ENCODE results near the gene STK38L. TPM values are rescaled to one million over a fixed set of nuclear protein-coding genes. Genes with fewer than 3 reads are reported as not detected.
A peak's percentile ranks its signal among the peaks of the same experiment; 100 is the strongest.
"Not testable (repeated sequence)": the region's sequence is repeated elsewhere in the genome, so short reads cannot be mapped to it uniquely, and the experiment has no call there.

STK38L gene
- total RNA-seq, 3 donors from 2014 or later, result 20.0 to 22.4 (median 22.3) TPM

- Mint-ChIP-seq H3K36me3 (ENCODE audit: insufficient read depth) (no peaks in the 10 kb centered on the region), H3K27me3 (ENCODE audit: low read depth) (no peaks in the 10 kb centered on the region), H3K4me1 (ENCODE audit: low read depth) (peaks cover 2% of the 10 kb centered on the region), H3K4me3 (no peak overlapping the region), H3K9me3 (no peaks in the 10 kb centered on the region)
- no peak for DNase-seq
- no peak for ATAC-seq
Observed at GRCh38 chr12:27217590-27217989, 26.5 kb upstream of the STK38L start.

GRCh38 chr12:27219693-27220054, 24.4 kb upstream of the STK38L start:
- no peak for ATAC-seq
- Mint-ChIP-seq H3K4me3 (no peak overlapping the region), H3K4me1 (ENCODE audit: low read depth) (peaks cover 2% of the 10 kb centered on the region), H3K27me3 (ENCODE audit: low read depth) (no peaks in the 10 kb centered on the region), H3K36me3 (ENCODE audit: insufficient read depth) (no peaks in the 10 kb centered on the region), H3K9me3 (no peaks in the 10 kb centered on the region)
- DNase-seq, result no peak

GRCh38 chr12:27220055-27220987, 23.8 kb upstream of the STK38L start:
- H3K27me3 Mint-ChIP-seq (ENCODE audit: low read depth), result no peaks in the 10 kb centered on the region
- peaks cover 2% of the 10 kb centered on the region for H3K4me1 Mint-ChIP-seq (ENCODE audit: low read depth)
- no peaks in the 10 kb centered on the region for H3K9me3 Mint-ChIP-seq
- DNase-seq, result no peak
- peak; percentile 84 to 86 for ATAC-seq
- H3K36me3 Mint-ChIP-seq (ENCODE audit: insufficient read depth), result no peaks in the 10 kb centered on the region
- H3K4me3 Mint-ChIP-seq, result no peak overlapping the region

GRCh38 chr12:27220988-27221345, 23.1 kb upstream of the STK38L start:
- no peaks in the 10 kb centered on the region for H3K27me3 Mint-ChIP-seq (ENCODE audit: low read depth)
- ATAC-seq (no peak), DNase-seq (no peak)
- H3K4me1 Mint-ChIP-seq (ENCODE audit: low read depth), result peaks cover 2% of the 10 kb centered on the region
- H3K9me3 Mint-ChIP-seq, result no peaks in the 10 kb centered on the region
- H3K36me3 Mint-ChIP-seq (ENCODE audit: insufficient read depth), result no peaks in the 10 kb centered on the region
- no peak overlapping the region for H3K4me3 Mint-ChIP-seq

GRCh38 chr12:27221625-27222387, 22.3 kb upstream of the STK38L start:
- ATAC-seq, result no peak
- Mint-ChIP-seq H3K9me3 (no peaks in the 10 kb centered on the region), H3K4me3 (no peak overlapping the region), H3K27me3 (ENCODE audit: low read depth) (no peaks in the 10 kb centered on the region), H3K36me3 (ENCODE audit: insufficient read depth) (no peaks in the 10 kb centered on the region), H3K4me1 (ENCODE audit: low read depth) (peaks cover 2% of the 10 kb centered on the region)
- DNase-seq, result no peak

- Mint-ChIP-seq H3K36me3 (ENCODE audit: insufficient read depth) (no peaks in the 10 kb centered on the region), H3K27me3 (ENCODE audit: low read depth) (peaks cover 1% of the 10 kb centered on the region), H3K9me3 (no peaks in the 10 kb centered on the region), H3K4me1 (ENCODE audit: low read depth) (no peaks in the 10 kb centered on the region), H3K4me3 (no peak overlapping the region)
- no peak for DNase-seq
- ATAC-seq, result no peak
Observed at GRCh38 chr12:27226407-27226929, 17.6 kb upstream of the STK38L start.

GRCh38 chr12:27229367-27229766, 14.7 kb upstream of the STK38L start:
- ATAC-seq, result no peak

GRCh38 chr12:27231374-27231773, 12.7 kb upstream of the STK38L start:
- not testable (repeated sequence) for H3K27me3 Mint-ChIP-seq (ENCODE audit: low read depth); H3K36me3 Mint-ChIP-seq (ENCODE audit: insufficient read depth); H3K9me3 Mint-ChIP-seq; DNase-seq; ATAC-seq; H3K4me1 Mint-ChIP-seq (ENCODE audit: low read depth); H3K4me3 Mint-ChIP-seq

More at GRCh38 chr12:27229367-27229766, 14.7 kb upstream of the STK38L start:
- peaks cover 4% of the 10 kb centered on the region for H3K9me3 Mint-ChIP-seq
- H3K4me3 Mint-ChIP-seq, result no peak overlapping the region
- DNase-seq, result no peak
- H3K4me1 Mint-ChIP-seq (ENCODE audit: low read depth), result no peaks in the 10 kb centered on the region
- peaks cover 1% of the 10 kb centered on the region for H3K27me3 Mint-ChIP-seq (ENCODE audit: low read depth)
- no peaks in the 10 kb centered on the region for H3K36me3 Mint-ChIP-seq (ENCODE audit: insufficient read depth)

GRCh38 chr12:27233814-27234213, 10.3 kb upstream of the STK38L start:
- H3K9me3 Mint-ChIP-seq, result peaks cover 4% of the 10 kb centered on the region
- no peak for ATAC-seq

GRCh38 chr12:27236498-27236897, 7.6 kb upstream of the STK38L start:
- ATAC-seq (peak; percentile 65 to 66), DNase-seq (no peak)
- no peak overlapping the region for H3K4me3 Mint-ChIP-seq
- H3K4me1 Mint-ChIP-seq (ENCODE audit: low read depth), result peaks cover 25% of the 10 kb centered on the region
- no peaks in the 10 kb centered on the region for H3K36me3 Mint-ChIP-seq (ENCODE audit: insufficient read depth)
- H3K27me3 Mint-ChIP-seq (ENCODE audit: low read depth), result no peaks in the 10 kb centered on the region
- H3K9me3 Mint-ChIP-seq, result peaks cover 4% of the 10 kb centered on the region

More at GRCh38 chr12:27233814-27234213, 10.3 kb upstream of the STK38L start:
- no peak overlapping the region for H3K4me3 Mint-ChIP-seq
- H3K4me1 Mint-ChIP-seq (ENCODE audit: low read depth), result peaks cover 14% of the 10 kb centered on the region
- no peaks in the 10 kb centered on the region for H3K36me3 Mint-ChIP-seq (ENCODE audit: insufficient read depth)
- H3K27me3 Mint-ChIP-seq (ENCODE audit: low read depth), result no peaks in the 10 kb centered on the region
- no peak for DNase-seq

GRCh38 chr12:27237790-27238771, 6.0 kb upstream of the STK38L start:
- Mint-ChIP-seq H3K9me3 (peaks cover under 1% of the 10 kb centered on the region), H3K4me1 (ENCODE audit: low read depth) (peaks cover 25% of the 10 kb centered on the region), H3K36me3 (ENCODE audit: insufficient read depth) (no peaks in the 10 kb centered on the region), H3K4me3 (peak overlapping the region; percentile 4), H3K27me3 (ENCODE audit: low read depth) (no peaks in the 10 kb centered on the region)
- ATAC-seq (peak; percentile 46 to 61), DNase-seq (no peak)

GRCh38 chr12:27243006-27243405, 1.1 kb upstream of the STK38L start:
- Mint-ChIP-seq H3K9me3 (peaks cover 7% of the 10 kb centered on the region), H3K36me3 (ENCODE audit: insufficient read depth) (no peaks in the 10 kb centered on the region), H3K27me3 (ENCODE audit: low read depth) (no peaks in the 10 kb centered on the region), H3K4me3 (peak overlapping the region; percentile 96), H3K4me1 (ENCODE audit: low read depth) (peaks cover 44% of the 10 kb centered on the region)
- no peak for ATAC-seq
- no peak for DNase-seq

- Mint-ChIP-seq H3K36me3 (ENCODE audit: insufficient read depth) (no peaks in the 10 kb centered on the region), H3K4me3 (peak overlapping the region; percentile 96), H3K4me1 (ENCODE audit: low read depth) (peaks cover 34% of the 10 kb centered on the region), H3K27me3 (ENCODE audit: low read depth) (no peaks in the 10 kb centered on the region), H3K9me3 (peaks cover 7% of the 10 kb centered on the region)
- DNase-seq (no peak), ATAC-seq (no peak)
Observed at GRCh38 chr12:27244689-27245488, 803 bp downstream of the STK38L start.
